IPS-20b (cell line): Measurements from ENCODE around the gene DUSP9.
"Not testable (repeated sequence)": the region's sequence is repeated elsewhere in the genome, so short reads cannot be mapped to it uniquely, and the experiment has no call there.

Experiments used
- H3K27ac ChIP-seq: one replicate; pipeline ENCODE4 v1.5.1; 2013; ENCODE audit warnings: low read length
- H3K27me3 ChIP-seq: 2 replicates; pipeline ENCODE4 v1.6.1; 2013; ENCODE audit warnings: mild to moderate bottlenecking, low read length, inconsistent platforms; ENCODE audit not compliant: insufficient read depth
- H3K36me3 ChIP-seq: 2 replicates; pipeline ENCODE4 v1.6.1; 2013; ENCODE audit warnings: low read depth, mild to moderate bottlenecking, inconsistent platforms, low read length, moderate library complexity; ENCODE audit not compliant: insufficient read depth
- H3K4me1 ChIP-seq: 2 replicates; pipeline ENCODE4 v1.6.1; 2013; ENCODE audit warnings: mild to moderate bottlenecking, control low read depth, inconsistent platforms, low read length, moderate library complexity; ENCODE audit not compliant: insufficient read depth
- H3K4me3 ChIP-seq: 2 replicates; pipeline ENCODE4 v1.5.1; 2013; ENCODE audit warnings: mild to moderate bottlenecking, low read length, inconsistent platforms
- H3K9ac ChIP-seq: 2 replicates; pipeline ENCODE4 v1.6.1; 2013; ENCODE audit warnings: low read depth, mild to moderate bottlenecking, inconsistent platforms, low read length, moderate library complexity
- H3K9me3 ChIP-seq: 2 replicates; pipeline ENCODE4 v1.6.1; 2013; ENCODE audit warnings: mild to moderate bottlenecking, low read depth, low read length, inconsistent platforms; ENCODE audit not compliant: insufficient read depth

DUSP9 gene

GRCh38 chrX:153694687-153695270 is 47.8 kb downstream of the DUSP9 start:
- no peak overlapping the region for H3K4me3 ChIP-seq
- H3K27me3 ChIP-seq = no peaks in the 10 kb centered on the region
- peaks cover 21% of the 10 kb centered on the region for H3K36me3 ChIP-seq
- no peaks in the 10 kb centered on the region for H3K4me1 ChIP-seq
- no peak overlapping the region for H3K27ac ChIP-seq
- H3K9me3 ChIP-seq = no peaks in the 10 kb centered on the region
- H3K9ac ChIP-seq = no peak overlapping the region

DNA sequence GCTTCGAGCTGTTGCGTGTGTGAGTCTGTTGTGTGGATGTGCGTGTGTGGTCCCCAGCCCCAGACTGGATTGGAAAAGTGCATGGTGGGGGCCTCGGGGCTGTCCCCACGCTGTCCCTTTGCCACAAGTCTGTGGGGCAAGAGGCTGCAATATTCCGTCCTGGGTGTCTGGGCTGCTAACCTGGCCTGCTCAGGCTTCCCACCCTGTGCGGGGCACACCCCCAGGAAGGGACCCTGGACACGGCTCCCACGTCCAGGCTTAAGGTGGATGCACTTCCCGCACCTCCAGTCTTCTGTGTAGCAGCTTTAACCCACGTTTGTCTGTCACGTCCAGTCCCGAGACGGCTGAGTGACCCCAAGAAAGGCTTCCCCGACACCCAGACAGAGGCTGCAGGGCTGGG is 49.1 kb downstream of the DUSP9 start:
- no peaks in the 10 kb centered on the region for H3K9me3 ChIP-seq
- no peak overlapping the region for H3K27ac ChIP-seq
- no peak overlapping the region for H3K4me3 ChIP-seq
- no peaks in the 10 kb centered on the region for H3K4me1 ChIP-seq
- peaks cover 19% of the 10 kb centered on the region for H3K36me3 ChIP-seq
- H3K9ac ChIP-seq = no peak overlapping the region
- H3K27me3 ChIP-seq = no peaks in the 10 kb centered on the region

DNA sequence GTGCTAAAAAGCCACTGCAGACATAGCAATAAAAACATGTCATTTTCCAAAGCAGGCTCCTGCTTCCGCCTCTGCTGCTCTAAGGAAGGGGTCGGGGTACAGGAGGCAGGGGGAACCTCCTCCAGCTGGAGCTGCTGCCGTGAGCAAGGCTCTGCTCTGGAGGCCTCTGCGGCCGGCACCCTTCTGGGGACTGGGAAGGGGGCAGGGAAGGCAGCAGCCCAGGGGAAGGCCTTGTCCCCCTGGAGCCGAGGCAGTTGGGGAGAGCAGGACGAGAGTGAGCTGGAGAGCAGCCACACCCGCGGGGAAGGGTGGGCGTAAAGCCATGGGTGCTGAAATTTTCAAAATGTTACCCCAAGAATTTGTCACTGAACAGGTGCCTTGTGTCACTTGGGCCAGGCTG is 49.5 kb downstream of the DUSP9 start:
- H3K4me1 ChIP-seq, H3K27ac ChIP-seq, H3K9ac ChIP-seq, H3K9me3 ChIP-seq, H3K27me3 ChIP-seq, H3K4me3 ChIP-seq: not testable (repeated sequence)
- peaks cover 20% of the 10 kb centered on the region for H3K36me3 ChIP-seq

DNA sequence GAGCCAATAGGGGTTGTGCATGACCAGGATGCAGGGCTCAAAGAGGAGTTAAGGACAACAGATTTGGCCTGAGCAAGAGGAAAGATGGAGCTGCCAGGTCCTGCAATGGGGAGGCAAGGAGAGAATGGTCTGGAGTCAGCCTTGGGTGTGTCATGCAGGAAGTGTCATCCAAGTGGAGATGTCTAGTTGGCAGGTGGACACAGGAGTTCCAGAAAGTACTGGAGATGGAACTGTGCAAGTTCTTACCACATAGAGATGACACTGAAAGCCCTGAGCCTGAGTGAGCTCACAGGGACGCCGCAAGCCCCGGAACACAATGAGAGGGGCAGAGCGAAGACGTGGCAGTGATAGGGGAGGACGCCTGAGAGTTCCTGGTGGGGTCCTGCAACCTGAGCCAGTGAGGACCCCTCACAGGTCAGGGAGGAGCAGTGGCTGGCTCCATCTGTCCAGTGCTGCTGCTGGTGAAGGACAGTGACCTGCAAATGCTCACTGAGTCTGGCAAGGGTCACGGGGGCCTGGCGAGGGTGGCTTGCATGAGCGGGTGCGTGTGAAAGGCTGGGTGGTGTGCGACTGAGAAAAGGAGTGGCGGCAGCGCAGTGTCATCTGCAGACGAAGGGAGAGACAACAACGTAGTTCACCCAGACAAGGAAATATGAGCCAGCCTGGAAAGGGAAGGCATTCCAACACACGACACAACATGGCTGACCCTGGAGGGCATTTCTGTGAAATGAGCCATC is 50.2 kb downstream of the DUSP9 start:
- not testable (repeated sequence) for H3K9ac ChIP-seq, H3K9me3 ChIP-seq, H3K4me1 ChIP-seq, H3K4me3 ChIP-seq, H3K27ac ChIP-seq, H3K27me3 ChIP-seq
- peaks cover 20% of the 10 kb centered on the region; the same call in 1 of the 2 replicates for H3K36me3 ChIP-seq

DNA sequence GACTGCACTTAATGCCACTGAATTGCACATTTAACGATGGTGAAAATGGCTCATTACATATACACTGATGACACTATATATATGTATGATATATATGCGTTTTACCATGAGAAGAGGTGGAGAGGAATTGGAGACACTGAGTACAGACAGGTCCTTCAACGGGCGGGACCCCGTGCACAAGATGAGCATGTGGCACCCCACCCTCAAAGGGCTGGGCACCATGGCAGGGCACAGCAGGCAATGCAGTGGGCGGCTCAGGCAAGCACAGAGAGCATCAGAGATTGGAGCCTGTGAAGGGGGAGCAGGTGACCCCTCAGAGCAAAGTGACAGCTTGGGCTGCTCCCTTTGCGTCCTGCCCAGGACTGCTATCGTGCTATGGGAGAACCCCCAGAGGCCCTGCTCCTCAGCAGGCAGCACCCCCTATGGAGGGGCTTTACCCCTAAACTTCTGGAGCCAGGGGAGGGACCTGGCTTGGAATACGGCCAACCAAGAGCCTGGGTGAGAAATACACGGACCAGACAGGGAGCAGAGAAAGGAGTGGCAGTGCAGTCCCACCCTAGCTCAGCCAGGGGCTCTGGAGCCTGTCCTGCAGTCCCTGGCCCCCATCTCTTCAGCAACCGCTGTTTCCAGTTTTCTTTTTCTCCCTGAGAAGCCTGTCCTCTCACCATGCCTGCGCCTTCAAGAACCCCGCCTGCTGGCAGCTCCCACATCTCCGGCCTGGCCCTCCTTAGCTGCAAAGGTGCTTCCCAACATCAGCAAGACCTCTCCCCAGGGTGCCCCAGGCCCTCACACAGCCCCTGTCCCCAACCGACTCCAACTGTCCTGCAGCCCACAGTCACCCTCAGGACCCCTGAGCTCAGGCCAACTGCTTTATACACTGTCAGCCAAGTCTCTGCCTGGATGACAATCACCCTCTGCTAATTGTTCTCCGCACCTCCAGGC is 51.2 kb downstream of the DUSP9 start:
- no peak overlapping the region for H3K9ac ChIP-seq
- H3K4me3 ChIP-seq = no peak overlapping the region
- no peak overlapping the region for H3K27ac ChIP-seq
- no peaks in the 10 kb centered on the region for H3K9me3 ChIP-seq
- H3K27me3 ChIP-seq = no peaks in the 10 kb centered on the region
- H3K36me3 ChIP-seq = peaks cover 24% of the 10 kb centered on the region; the same call in 1 of the 2 replicates
- no peaks in the 10 kb centered on the region for H3K4me1 ChIP-seq

GRCh38 chrX:153699210-153699783 is 52.3 kb downstream of the DUSP9 start:
- H3K4me3 ChIP-seq, H3K27ac ChIP-seq, H3K9me3 ChIP-seq, H3K27me3 ChIP-seq, H3K9ac ChIP-seq, H3K4me1 ChIP-seq: not testable (repeated sequence)
- peaks cover 32% of the 10 kb centered on the region for H3K36me3 ChIP-seq

GRCh38 chrX:153699784-153700371 is 52.9 kb downstream of the DUSP9 start:
- H3K27ac ChIP-seq, H3K27me3 ChIP-seq, H3K9me3 ChIP-seq, H3K4me3 ChIP-seq, H3K4me1 ChIP-seq, H3K9ac ChIP-seq: not testable (repeated sequence)
- peaks cover 38% of the 10 kb centered on the region for H3K36me3 ChIP-seq

DNA sequence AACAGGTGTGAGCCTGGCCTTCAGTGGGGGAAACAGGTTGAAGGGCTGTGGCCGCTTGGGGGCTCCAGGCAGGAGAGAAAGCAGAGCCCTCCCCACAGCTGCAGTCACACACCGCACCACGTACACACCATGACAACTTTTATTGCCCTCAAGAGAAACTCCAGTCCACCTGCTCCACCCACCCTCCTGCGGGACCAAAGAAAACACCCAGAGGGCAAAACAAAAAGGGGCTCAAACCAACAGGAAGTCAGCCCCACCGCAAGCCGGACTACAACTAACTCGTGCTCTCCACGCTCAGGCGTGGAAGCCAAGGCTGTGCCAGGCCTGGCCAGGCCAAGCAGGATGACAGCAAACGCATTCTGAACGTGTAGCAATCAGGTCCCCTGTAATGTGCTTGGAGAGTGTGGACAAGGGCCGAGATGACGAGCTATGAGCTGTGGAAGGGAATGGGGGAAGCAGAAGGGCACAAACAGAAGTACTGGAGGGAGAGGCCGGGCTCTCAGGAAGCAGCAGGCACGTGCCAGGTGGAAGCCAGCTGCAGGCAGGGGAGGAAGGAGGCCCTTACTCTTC is 53.5 kb downstream of the DUSP9 start:
- no peaks in the 10 kb centered on the region for H3K4me1 ChIP-seq
- no peak overlapping the region for H3K4me3 ChIP-seq
- no peaks in the 10 kb centered on the region for H3K9me3 ChIP-seq
- H3K27ac ChIP-seq = no peak overlapping the region
- H3K27me3 ChIP-seq = no peaks in the 10 kb centered on the region
- no peak overlapping the region for H3K9ac ChIP-seq
- H3K36me3 ChIP-seq = peaks cover 41% of the 10 kb centered on the region
